NCI-H748 (cell line): ENCODE data around the gene NPS.
A peak's percentile ranks its signal among the peaks of the same experiment; 100 is the strongest.

Source experiments
- DNase-seq: peaks from one replicate; lab custom pipeline; 2025; ENCODE audit not compliant: unreplicated experiment; lab: John Stamatoyannopoulos, UW

NPS gene, protein sequence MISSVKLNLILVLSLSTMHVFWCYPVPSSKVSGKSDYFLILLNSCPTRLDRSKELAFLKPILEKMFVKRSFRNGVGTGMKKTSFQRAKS

DNA sequence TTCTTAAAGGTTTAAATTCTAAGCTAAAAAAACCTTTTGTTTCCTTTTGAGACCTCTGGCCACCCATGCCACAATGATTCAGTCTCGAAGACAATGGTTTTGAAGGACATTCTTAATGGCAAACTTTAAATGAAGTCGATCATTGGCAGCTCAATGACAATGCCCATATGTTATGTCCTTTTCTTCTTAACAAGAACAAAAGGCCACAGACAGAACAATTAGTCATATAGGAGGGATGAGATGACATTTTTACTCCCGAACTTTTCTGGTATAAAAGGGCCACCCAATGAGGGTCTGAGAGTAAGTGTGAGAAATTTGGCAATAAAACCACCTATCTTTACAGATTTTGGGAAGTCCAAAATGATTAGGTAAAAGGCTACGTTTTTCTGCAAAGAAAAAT is at the start of gene NPS:
Gene NPS, plus strand, starts transcription at position 301 of the 400 bp plus-strand sequence. Its CDS starts 60 bp downstream, at position 361.
- no peak for DNase-seq

DNA sequence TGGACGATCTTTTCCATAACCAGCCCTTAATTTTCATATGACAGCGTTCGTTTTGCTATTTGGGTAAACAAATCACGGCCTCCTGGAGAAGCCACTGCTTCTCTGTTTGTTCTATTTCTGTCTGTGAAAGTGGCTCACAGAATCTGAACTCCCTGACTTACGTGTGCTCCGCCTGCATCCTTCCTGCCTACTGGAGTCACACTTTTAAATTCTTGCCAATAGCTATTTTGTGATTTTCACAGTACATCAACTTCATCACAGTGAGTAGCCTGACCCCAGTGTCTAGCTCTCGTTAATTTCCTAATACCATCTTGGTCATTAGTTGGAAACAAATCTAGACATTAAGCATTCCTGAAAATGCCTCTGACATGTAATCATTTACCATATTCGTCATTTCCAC is 49.0 kb upstream of the NPS start:
- DNase-seq, result no peak

DNA sequence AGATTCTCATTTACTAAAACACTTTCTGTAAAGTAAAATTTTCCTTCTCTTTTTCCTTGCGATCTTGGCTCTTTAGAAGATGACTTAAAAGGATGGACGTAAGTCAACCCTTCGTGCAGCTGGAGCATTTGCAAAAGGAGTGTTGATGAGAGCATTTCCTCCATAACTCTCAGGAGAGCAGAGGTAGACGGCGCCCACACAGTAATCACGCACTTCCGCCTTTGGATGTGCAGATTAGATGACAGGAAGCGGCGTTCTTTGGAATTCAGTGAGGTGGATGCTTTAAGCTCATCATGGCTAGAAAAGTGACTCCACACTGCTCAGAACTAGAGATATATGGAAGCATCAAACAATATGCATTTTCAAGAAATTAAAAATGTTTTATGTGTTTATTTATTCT is 43.0 kb upstream of the NPS start:
- no peak for DNase-seq

DNA sequence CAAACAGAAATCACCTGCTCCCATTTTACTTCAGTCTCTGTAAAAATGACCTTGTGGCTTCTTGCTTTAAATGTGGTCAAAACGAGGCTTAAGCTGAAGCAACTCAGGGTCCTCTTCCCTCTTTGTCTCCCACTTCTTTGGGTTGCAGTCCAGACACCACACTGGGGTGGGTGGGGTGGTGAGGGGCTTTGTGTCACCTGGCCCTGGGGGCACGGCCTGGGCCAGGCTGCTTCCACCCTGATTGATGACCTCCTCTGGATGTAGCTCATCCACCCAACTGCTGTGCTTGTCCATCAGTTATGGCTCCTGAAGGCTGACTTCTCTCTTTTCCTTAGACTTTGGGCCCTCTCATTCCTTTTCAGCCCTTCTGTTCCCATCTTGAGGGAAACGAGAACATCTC is 26.8 kb upstream of the NPS start:
- DNase-seq, result no peak

DNA sequence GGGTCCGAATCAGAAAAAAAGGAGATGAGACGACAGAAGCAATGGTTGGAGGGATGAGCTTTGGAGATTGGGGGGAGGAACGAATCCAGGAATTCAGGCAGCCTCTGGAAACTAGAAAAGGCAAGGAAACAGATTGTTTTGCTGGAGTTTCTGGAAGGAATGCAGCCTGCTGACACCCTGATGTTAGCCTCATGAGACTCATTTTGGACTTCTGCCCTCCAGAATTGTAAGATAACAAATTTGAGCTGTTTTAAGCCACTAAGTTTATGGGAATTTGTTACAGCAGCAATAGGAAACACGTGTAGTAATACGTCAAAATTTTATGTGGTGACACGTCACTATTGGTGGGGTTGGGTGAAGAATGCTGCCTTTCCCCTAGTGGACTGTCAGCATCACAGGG is 25.6 kb upstream of the NPS start:
- DNase-seq, result no peak

DNA sequence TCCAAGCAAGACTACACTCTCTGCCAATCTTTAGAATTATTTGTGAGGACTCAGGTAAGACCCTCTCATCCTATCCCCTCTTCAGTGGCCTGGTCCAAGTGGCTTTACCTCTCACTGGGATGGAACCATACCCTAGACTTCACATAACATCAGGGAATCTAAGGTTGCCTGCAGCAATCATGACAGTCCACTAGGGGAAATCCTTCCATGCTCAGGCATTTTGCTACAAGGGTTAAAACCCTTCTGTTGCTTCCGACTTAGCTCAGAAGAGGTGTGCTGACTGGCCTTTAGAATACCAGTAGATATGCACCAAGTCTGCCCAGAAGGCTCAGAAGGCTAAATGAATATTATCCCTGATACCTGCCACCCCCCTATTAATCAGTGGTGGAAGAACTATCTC is 24.9 kb upstream of the NPS start:
- no peak for DNase-seq

DNA sequence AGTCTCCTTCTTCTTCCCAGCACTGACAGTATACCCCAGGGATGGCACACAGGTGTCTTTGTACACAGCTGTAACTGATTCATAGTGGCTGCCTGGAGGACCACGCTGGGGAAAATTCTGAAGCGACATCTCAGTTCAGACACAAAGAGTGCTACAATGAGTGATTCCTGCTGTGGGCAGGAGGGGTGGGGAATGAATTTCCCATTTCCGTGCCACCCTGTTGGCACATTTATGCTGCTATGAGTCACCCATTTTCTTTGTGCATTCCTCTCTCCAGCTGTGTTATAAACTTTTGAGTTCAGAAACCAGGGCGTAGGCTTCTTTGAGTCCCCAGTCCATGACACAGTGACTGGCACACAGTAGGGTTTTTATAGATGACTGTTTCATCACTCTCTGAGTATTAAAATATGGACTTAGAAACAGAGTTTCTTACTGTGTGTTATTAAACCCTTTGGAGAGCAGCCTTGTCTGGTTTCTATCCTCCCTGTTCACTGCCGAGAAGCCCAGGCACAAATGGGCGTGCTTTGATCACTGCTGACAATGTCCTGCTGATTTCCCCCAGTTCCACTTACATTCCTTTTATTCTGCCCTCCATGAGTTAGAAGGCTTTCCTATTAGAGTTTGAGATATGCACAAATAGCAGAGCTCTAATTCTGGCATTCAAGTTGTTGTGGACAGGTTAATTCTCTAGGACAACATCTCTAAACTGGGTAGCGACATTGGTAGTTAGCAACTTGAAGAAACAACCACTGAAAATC is 24.0 kb upstream of the NPS start:
- DNase-seq, result no peak

DNA sequence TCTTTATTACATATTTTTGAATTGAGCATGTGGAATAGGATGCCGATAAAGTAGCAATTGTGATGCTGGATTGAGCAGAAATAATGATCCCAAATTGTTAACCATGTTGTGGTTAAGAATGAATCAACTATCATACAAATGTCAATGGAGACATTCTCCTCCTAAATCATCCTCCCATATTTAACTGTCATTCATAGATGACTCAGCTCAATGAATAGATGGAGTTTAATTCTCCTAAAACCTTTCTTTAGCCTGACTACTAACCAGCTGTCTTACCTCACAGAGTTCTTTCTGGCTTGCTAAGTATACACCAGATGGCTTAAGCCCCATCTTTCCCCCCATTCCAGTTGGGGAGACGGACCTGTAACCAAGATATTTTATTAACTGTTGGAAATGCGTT is 23.4 kb upstream of the NPS start:
- no peak for DNase-seq

DNA sequence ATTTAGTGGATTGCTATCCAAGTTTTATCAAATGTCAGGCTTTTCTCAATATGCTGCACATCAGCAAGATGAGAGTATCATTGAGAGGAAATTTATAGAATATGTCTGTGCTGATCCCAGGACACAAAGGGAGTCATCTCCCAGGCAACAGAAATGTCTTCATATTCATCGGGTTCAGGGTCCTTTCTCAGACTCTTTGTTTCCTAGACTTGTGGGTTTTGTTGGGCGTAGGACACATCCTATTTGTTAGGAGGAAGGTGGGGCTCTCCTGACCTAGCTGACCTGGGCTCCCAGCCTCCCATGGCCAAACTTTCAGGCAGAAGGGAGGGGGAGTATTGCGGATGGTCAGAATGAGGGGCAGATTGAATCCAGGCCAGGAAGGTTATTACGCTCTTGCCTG is 22.9 kb upstream of the NPS start:
- DNase-seq, result peak; percentile 40

DNA sequence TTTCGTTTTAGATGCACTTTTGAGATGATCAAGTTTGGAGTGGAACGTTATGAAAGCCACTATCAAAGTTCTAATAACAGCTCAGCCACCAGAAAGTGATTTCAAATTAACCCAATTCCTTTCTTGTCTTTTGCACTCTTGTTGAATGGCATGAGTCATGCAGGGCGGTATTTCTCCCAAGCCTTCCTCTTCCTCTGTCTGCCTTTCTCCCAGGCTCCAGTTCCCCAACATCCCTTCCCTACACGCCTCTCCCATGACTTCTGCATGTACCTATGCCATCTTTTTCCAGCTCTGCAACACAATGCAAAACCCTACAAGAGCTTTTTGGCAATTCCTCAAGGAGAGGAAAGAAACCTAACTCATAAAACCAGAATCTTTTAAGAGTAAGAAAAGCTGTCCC is 21.8 kb upstream of the NPS start:
- no peak for DNase-seq

DNA sequence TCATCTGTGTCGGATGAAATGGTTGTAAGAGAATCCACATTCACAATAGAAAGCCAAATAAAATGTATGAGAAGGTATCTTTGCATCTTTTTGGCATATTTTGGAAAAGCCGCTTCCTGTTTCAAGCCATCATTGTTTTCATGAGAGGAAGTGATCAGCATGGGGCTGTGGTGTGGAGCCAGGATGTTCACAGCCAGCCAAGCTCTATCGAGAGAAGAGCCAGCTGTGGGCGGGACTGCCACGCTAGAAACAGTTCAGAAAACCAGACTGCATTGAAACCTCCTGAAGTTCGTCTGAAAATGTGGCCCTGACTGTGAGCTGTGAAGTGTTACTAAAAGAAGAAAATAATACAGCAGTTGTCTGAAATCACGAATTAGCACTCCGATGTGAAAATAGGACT is 21.2 kb upstream of the NPS start:
- no peak for DNase-seq

DNA sequence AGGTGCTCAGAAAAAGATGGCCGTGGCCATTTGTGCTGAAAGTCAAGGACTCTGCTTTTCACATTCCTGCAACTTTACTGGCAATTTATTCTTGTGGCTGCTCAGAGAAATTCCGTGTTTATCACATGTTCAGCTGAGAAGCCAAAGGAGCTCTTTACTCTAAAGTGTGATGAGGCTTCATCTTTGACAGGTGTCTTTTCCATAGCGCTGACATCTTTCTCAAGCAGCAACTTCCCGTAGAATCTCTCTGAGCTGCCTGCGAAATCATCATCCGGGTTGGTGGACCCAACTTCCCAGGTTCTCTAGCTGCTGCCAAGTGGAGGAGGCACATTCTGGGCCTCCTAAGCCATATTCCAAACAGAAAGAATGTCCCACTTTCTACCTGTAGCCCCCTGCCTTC is 16.9 kb upstream of the NPS start:
- DNase-seq, result no peak

DNA sequence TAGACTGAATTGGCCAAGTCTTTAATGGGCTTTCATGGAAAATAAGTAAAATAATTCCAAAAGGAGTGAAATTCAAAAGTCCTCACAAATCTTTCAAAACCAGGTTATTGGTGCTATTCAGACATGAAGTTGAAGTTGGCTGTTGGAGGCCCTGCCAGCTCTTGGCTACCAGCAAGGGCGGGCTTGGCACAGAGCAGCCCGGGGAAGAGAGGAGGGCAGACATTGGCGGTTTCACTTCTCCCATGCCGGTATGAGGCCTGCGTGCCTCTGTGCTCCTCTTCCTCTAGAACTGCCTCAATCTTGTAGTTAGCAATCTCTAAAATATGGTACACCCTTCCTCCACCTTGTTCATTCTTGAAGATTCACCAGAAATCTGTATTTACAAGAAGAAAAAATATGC is 16.4 kb upstream of the NPS start:
- no peak for DNase-seq

DNA sequence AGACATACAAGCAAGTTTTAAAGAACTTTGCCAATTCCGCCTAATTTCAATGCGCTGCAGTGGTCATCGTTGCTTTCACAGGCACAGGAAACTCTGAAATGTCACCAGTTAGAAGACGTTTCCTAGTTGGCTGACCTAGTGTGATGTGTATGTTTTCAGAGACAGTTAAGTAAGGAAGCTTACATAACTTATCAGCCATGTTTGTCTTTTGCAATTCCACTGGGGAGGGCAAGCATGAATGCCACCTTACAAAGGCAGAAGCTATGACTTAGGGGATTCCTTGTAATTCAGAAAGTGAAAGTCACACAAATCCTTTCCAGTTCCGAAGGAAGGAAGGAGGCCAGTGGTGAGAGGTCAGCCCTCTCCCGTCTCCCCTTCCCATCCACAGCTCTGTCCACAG is 15.0 kb upstream of the NPS start:
- no peak for DNase-seq

DNA sequence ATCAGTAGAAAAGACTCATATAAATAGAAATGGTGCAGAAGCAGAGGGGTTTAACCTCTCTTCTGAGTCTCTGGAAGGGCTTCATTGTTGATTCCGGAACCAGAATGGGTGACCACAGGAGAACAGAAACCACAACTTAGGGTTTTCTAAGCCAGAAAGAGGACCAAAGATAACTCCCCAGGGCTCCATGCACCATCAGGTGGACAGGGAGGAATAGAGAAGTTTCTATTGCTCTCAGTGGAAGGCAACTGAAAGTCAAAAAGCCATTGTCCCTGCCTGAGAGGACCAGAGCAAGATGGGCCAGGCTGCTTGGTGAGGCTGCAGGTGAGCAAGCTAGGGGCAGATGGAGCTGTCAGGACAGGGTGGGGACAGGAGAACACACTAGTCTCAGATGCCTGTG is 14.6 kb upstream of the NPS start:
- DNase-seq, result no peak

DNA sequence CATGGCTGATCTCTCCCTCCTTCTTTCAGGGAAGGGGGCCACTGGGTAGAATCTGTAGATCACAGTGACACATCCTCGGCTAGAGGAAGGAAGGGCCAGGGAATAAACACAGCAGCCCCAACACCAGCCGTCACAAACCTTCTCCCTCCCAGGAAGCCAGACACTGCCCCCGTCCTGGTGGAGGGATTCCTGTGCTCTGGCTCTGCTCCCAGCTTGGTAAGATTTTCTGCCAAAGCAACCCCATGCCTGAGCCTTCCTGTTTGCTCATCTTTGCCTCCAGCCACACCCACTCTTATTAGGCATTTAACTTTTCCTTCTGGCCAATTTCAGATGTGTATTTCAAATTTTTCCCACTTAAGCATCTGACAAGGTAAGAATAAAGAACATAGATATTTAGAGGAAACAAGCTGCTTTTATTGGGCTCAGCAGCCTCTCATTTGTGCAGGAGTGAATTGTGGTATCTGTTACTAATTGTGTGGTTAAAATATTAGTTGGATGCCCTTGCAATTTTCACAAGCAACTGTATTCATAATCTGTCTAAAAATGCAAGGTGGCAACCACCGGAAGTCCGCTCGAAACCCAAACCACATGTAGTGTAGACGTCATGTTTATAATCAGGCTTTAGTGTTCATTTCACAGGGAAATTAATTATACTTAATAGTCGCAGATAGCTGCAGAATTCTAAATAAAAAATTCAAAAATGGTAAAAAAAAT is 13.2 kb upstream of the NPS start:
- no peak for DNase-seq

DNA sequence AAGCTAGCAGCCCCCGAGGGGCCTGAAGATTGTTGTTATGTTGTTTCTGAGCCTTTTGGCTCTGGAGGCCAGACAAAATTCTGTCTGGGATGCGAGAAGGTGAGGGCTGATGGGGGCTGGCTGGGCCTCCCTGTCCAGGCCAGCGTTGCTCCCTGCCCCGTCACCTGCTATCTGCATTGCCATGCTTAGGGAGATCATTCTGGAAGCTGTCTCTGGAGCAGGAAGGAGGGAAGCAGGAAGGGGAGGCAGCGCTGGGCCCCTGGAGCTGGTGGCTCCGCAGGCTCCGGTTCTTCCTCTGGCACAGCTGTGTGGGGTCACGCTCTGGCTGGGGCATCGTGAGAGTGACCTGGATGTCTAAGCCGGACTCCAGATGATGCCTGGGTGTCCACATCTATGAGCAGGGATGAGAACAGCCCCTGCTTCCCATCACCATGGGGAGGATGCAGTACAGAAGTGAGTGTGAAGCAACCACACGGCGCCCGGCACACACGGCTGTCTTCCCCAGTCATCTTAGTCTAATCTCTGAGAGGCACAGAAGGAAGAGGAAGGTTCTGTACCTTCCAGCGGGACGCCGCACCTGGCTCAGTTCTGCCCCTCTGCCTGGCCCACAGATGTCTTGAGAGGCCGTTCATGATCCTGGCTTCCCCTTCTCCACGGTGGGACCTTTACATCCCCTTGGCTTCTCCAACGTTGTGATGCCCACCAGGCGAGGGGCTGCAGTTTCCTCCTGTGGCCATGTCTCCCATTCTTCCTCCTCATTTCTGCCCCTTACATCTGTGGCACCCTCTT is 11.9 kb upstream of the NPS start:
- DNase-seq, result no peak

DNA sequence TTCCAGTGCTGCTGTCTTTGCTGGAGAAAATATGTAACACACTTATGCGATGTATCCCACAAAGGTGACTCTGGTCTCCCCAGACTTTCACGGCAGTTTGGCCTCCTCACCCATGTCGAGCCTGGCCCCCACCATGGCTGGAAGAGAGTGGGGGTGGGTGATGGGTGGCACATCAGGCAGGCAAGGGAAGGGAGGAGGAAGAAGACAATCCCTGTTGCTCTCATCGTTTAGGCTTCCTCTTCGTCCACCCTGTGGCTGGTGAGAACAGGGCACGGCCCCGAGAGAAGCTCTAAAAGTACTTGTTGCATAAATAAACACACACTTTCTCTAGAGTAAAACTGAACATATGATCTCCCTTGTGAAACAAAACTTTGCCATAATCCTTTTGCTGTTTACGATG is 11.2 kb upstream of the NPS start:
- no peak for DNase-seq

DNA sequence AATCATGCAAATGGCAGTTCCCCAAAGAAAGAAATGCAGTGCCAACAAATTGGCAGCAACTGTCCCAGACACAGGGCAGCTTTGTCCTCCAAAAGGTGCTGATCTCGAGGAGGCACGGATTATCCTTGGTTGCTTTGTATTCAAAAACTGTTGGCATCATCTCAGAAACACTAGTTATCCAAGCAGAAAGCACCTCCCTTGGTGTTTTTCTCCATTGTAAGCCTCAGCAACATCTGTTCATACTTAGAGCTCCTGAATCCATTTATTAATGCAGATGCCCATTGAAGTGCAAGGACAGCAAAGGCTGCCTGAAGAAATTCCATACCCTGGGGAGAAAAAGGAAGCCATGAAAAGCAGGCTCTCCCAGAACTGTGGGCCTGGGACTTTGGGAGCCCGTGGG is 1.1 kb upstream of the NPS start:
- no peak for DNase-seq

DNA sequence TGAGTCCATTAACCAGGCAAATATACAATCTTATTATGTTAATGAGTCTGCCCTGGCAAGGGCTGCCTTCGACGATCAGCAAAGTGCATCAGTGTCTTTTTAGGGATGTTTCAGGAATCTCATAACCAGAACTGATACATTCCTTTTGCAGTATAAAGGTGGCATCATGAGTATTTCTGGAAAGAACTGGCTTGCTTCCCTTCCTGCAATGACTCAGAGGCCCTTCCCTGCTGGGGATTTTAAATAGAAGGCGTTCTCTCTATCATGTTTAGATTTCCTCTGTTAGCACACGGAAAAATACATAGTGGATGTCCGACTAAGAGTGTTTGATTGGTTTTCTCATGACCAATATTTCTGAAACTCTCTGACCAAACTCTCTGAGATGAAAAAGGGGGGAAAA is 1.8 kb downstream of the NPS start:
- DNase-seq, result no peak

DNA sequence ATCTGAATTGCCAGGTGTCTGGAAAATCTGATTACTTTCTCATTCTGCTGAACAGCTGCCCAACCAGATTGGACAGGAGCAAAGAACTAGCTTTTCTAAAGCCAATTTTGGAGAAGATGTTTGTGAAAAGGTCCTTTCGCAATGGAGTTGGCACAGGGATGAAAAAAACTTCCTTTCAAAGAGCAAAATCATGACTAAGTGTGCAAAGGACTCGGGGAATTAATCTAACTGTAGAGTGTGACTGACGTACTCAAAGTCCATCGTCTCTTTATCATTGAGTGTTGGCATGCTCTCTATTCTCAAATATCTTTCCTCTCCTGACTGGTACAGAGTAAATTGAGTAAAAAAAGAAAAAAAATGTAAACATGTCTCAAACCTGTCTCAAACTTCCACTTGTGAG is 3.3 kb downstream of the NPS start:
- no peak for DNase-seq

DNA sequence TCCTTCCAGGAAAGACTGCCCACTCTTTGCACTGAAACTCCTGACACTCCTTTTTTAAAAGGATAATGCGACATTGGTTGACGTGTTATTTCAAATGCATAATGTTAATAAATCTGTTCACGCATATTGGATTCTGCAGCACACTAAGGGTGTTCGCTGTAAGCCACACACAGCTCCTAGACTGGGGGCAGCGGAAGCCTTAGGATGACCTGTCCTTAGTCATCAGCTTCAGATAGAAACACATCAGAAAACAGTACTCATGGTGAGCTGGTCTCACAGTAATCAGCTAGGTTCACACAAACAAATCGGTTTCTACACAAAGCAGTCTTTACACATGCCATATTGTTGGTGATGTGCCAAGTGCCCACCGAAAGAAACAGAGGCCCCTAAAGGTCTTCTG is 4.3 kb downstream of the NPS start:
- no peak for DNase-seq
